ENCODE data around the gene EMP2.

EMP2 gene

GRCh38 chr16:10525214-10525825 lies 55.1 kb downstream of the EMP2 start:
- Histone ChIP-seq H3K36me3 (no peaks in the 10 kb centered on the region; the same call in 1 of the 2 replicates), H3K27ac (no peak overlapping the region), H3K27me3 (ENCODE audit: insufficient read depth, low read depth, severe bottlenecking) (no peaks in the 10 kb centered on the region), H3K4me3 (ENCODE audit: low read depth, low read length) (no peak overlapping the region), H3K9me3 (ENCODE audit: severe bottlenecking) (no peaks in the 10 kb centered on the region)
- TF ChIP-seq CTCF (IDR thresholded peaks at IDR 0.05; ENCODE audit: low read depth, low read length): no peak
- no peak for DNase-seq

- Histone ChIP-seq H3K27ac (no peak overlapping the region), H3K9me3 (ENCODE audit: severe bottlenecking) (no peaks in the 10 kb centered on the region), H3K36me3 (no peaks in the 10 kb centered on the region), H3K27me3 (ENCODE audit: insufficient read depth, low read depth, severe bottlenecking) (no peaks in the 10 kb centered on the region), H3K4me3 (ENCODE audit: low read depth, low read length) (no peak overlapping the region)
- no peak for DNase-seq
- no peak for TF ChIP-seq CTCF (IDR thresholded peaks at IDR 0.05; ENCODE audit: low read depth, low read length)
Measured at GRCh38 chr16:10522966-10523365, 57.4 kb downstream of the EMP2 start.

DNA sequence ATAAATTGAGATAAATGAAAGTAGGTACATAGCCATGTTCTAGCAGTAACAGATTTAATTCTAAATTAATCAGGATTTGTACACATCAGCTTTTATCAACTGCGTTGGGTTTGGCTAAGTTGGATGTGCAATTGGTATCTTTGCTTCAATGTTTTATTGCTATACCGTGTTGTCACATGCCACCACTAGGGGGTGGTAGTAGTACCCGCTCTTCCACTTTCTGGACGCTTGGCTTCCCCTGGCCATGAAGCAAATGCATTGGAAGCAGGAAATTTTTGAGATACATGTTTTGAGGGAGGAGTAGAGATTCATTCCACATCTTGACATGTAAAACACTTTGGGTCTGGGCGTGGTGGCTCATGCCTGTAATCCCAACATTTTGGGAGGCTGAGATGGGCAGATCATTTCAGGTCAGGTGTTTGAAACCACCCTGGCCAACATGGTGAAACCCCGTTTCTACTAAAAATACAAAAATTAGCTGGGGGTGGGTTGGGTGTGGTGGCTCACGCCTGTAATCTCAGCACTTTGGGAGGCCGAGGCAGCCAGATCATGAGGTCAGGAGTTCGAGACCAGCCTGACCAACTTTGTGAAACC lies 58.6 kb downstream of the EMP2 start:
- Histone ChIP-seq H3K36me3 (no peaks in the 10 kb centered on the region), H3K9me3 (ENCODE audit: severe bottlenecking) (no peaks in the 10 kb centered on the region), H3K27ac (no peak overlapping the region), H3K27me3 (ENCODE audit: insufficient read depth, low read depth, severe bottlenecking) (no peaks in the 10 kb centered on the region), H3K4me3 (ENCODE audit: low read depth, low read length) (no peak overlapping the region)
- DNase-seq: peak; percentile 53
- TF ChIP-seq CTCF (IDR thresholded peaks at IDR 0.05; ENCODE audit: low read depth, low read length): peak; percentile 71

DNA sequence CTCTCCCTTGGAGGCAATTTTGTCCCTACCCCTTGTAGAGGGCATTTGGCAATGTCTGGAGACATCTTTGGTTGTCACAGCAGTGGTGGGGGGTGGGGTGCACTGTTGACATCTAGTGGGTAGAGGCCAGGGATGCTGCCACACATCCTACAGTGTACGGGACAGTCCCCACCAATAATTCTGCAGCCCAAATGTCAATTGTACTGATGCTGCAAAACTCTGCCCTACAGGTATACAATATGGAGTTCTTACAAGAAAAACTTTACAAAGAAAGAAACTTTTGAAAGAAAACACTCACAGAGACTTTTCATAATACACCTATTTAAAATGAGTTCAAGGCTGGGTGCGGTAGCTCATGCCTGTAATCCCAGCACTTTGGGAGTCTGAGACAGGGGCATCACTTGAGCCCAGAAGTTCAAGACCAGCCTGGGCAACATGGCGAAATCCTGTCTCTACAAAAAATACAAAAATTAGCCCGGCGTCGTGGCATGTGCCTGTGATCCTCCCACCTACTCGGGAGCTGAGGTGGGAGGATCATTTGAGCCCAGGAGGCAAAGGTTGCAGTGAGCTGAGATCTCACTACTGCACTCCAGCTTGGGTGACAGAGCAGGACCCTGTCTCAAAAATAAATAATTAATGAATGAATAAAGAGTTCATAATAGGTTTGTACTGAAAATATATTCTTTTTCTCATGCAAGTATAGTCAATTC lies 59.4 kb downstream of the EMP2 start:
- no peak for DNase-seq
- no peaks in the 10 kb centered on the region for H3K27me3 ChIP-seq (ENCODE audit: insufficient read depth, low read depth, severe bottlenecking)
- no peak overlapping the region for H3K27ac ChIP-seq
- H3K9me3 ChIP-seq (ENCODE audit: severe bottlenecking): no peaks in the 10 kb centered on the region
- H3K36me3 ChIP-seq: no peaks in the 10 kb centered on the region
- no peak overlapping the region for H3K4me3 ChIP-seq (ENCODE audit: low read depth, low read length)
- TF ChIP-seq CTCF (IDR thresholded peaks at IDR 0.05; ENCODE audit: low read depth, low read length): no peak

DNA sequence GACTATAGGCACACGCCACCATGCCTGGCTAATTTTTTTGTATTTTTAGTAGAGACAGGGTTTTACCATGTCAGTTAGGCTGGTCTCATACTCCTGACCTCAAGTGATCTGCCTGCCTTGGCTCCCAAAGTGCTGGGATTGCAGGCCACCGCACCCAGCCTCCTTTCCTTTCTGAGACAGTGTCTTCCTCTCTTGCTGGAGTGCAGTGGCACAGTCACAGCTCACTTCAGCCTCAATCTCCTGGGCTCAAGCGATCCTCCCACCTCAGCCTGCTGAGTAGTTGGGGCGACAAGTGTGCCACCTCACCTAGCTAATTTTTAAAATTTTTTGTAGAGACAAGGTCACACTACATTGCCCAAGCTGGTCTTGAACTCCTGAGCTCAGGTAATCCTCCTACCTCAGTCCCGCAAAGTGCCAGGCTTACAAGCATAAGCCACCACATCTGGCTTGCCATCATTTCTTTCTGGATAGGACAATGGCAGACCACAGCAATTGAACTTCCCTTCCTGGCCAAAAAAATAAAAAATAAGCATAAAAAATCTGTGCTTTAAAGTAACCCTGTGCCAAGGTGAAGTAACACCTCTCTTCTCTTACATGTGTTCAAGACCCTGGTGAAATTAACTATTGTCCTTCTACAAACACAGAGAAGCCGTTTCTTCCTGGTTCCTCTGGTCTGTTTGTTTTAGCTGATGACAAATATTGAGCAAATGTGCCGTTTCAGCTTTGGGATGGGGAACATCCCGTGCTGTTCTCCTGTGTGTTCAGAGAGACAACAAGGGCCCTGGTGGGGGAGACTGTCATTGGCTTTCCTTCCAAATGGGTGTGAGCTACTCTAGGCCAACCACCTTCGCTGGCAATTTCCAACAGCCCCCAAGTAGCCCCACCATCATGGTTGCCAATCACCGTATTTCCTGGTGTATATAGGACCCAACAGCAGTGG lies 60.2 kb downstream of the EMP2 start:
- H3K4me3 ChIP-seq (ENCODE audit: low read depth, low read length): no peak overlapping the region
- no peak for DNase-seq
- TF ChIP-seq CTCF (IDR thresholded peaks at IDR 0.05; ENCODE audit: low read depth, low read length): no peak
- H3K36me3 ChIP-seq: no peaks in the 10 kb centered on the region
- H3K27ac ChIP-seq: no peak overlapping the region
- no peaks in the 10 kb centered on the region for H3K27me3 ChIP-seq (ENCODE audit: insufficient read depth, low read depth, severe bottlenecking)
- no peaks in the 10 kb centered on the region for H3K9me3 ChIP-seq (ENCODE audit: severe bottlenecking)

All from WERI-Rb-1 (cell line).